ENCODE data around the gene KDM5C. TPM values are rescaled to one million over a fixed set of nuclear protein-coding genes. Genes with fewer than 3 reads are reported as not detected.
A peak's percentile ranks its signal among the peaks of the same experiment; 100 is the strongest.
"Not testable (repeated sequence)": the region's sequence is repeated elsewhere in the genome, so short reads cannot be mapped to it uniquely, and the experiment has no call there.

The KDM5C gene
- total RNA-seq, 1 experiment from 2014 or later, result 128 TPM

DNA sequence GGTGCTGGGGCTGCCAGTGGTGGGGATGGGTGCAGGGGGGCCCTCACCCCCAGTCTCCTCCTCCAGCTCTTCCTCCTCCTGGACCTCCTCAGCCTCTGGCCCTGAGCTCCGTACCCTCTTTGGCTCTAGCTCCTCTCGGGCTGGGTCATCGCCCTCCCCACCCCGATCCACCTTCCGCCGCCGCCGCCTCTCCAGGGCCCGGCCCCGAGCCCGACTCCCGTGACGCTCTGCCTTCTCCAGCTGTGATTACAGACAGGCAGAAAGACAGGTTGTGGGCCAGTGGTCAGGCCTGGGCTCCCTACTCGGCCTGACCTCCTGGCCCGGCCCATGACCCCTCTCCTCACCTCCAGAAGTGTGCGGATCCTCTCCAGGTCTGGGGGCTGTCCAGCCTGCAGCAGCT, 31.9 kb downstream of the KDM5C start:
- no peak for DNase-seq (ENCODE audit: low spot score)

- peak; percentile 34 for DNase-seq (ENCODE audit: low spot score)
Observed at GRCh38 chrX:53190363-53190960, 34.5 kb downstream of the KDM5C start.

- no peak for DNase-seq (ENCODE audit: low spot score)
Observed at GRCh38 chrX:53188763-53189162, 36.2 kb downstream of the KDM5C start.

DNA sequence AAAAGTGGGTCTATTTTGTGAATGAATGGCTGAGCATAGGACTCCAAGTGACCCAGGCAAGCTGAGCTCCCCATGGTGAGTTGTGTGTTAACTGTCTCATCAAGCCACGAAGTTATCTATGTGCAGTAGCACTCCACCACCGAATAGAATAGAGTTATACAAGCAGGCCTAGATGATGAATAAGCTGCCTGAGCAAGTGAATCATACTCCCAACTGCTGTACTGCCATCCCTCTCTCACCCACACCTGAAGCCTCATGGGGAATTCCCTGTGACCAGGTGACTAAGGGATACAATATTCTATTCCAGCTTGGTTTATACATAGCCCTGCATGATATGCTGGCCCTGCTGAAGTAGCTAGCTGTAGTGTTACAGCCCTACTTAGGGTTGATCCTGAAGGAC, 38.7 kb downstream of the KDM5C start:
- DNase-seq (ENCODE audit: low spot score), result no peak

- no peak for DNase-seq (ENCODE audit: low spot score)
Observed at GRCh38 chrX:53184836-53185235, 40.2 kb downstream of the KDM5C start.

DNA sequence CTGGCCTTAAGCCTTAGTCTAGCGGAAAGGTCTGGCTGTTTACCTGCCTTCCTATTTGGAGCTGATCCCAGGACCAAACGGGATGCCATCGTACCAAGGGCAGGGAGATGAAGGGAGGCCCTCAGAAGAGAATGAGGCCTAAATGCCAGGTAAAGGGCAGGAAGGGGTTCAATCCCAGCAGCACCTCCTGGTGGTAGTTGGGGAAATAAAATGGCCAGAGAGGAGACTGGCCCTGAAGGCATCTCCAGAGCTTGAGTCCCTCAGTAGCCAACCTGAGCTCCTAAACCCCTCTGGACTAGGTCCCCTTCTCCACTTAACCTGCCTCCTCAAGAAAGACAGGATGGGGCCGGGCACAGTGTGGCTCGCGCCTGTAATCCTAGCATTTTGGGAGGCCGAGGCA, 53.7 kb downstream of the KDM5C start:
- no peak for DNase-seq (ENCODE audit: low spot score)

DNA sequence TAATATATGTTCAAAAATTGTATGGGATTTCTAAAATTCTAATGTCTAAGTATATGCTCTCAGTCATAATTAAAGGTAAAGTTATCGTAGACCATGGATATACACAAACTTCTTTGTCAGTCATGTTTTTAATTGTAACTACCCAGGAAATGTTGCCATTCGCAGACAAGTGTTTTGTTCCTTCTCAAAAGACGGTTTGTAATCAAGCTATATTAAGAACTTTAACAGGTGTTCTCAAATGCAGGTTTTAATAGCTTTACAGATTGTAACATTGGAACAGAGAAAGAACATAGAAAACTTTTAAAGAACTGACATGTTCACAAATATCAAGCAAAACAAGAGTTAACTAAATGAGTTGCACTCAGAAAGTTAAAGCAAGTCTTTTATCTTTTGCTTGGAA, 58.9 kb downstream of the KDM5C start:
- DNase-seq (ENCODE audit: low spot score), result no peak

DNA sequence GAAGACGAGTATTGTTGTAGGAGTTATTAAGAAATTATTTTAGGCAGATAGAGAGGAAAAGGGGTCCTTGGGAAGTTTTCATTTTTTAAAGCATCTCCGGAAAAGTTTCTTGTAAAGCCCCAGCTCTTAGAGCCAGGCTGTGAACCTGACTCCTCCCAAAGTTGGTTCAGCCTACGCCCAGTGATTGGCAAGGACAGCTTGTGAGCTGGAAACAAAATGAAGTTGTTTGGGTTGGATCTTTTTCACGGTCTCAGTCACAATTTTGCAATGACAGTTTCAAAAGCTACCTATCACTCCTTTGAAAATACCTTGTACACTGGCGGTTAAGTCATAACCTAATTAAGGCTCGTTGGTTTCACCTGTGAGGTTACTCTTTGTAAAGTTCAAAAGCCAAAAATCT, 60.4 kb downstream of the KDM5C start:
- DNase-seq (ENCODE audit: low spot score), result not testable (repeated sequence)

- no peak for DNase-seq (ENCODE audit: low spot score)
Observed at GRCh38 chrX:53163436-53163835, 61.6 kb downstream of the KDM5C start.

GRCh38 chrX:53160297-53160983, 64.6 kb downstream of the KDM5C start:
- DNase-seq (ENCODE audit: low spot score), result no peak

DNA sequence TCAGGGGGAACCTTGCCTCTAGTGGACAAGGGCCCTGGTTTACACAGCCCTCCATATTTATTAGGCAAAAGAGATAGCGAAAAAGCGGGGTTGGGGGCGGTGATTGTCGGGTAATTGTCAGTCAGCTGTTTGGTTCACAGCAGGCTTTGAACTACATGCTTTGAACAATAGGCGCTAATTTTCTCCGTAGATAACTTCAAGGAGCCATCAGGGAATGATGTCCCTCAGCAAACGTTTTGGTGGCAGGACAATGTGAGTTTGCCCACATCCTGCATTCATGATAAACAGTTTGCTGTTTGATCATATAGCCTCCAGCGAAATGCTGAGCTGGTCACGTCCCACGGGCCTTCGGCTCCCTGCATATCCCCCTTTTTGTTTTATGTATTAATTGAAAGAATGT, 65.8 kb downstream of the KDM5C start:
- DNase-seq (ENCODE audit: low spot score), result no peak

DNA sequence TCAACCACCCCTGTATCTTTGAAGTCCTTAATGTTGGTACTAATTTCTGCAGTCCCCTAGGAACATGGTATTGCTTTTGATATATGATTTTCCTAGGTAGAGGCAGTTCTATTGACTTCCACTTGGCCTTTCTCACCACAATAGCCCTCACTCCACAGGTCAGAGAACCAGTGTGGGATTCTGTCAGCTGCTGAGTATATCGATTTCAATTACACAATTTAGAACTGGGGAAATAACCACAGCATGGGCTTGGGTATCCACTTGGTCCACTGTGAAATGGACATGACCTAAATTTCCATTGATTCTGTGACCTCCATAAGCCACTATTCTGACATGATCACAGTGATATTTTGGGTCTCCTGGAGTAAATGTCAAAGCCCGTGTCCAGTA, 68.8 kb downstream of the KDM5C start:
- no peak for DNase-seq (ENCODE audit: low spot score)

- DNase-seq (ENCODE audit: low spot score), result no peak
Observed at GRCh38 chrX:53155512-53156206, 69.3 kb downstream of the KDM5C start.

DNA sequence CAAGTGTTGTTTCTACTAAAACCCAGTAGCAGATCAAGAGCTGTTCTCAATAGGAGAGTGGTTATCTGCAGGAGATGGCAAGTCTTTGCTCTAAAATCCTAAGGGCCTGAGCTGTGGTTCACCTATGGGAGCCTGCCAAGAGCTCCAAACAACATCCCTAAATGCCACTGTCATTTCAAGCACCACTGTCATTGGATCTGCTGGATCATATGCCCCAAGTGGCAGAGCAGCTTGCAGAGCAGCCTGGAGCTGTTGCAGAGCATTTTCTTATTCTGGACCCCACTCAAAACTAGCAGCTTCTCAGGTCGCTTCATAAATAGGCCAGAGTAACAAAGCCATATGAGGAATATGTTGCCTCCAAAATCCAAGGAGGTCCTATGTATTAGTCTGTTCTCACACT, 71.4 kb downstream of the KDM5C start:
- DNase-seq (ENCODE audit: low spot score), result no peak

Small RNA genes lying within 50 kb of the gene (small RNA-seq; reads per million reads assigned to genes)
- gene AL139396.1 (not detected), gene MIR6894 (not detected), gene MIR6895 (not detected)

Other genes starting within 250 kb of the KDM5C start
- not detected in 2 replicates for gene GPR173, start 176.4 kb downstream of the KDM5C start, total RNA-seq (2014; rRNA removed; shearing (Covaris generic))
- gene TSPYL2, start 142.8 kb downstream of the KDM5C start, total RNA-seq (2014; rRNA removed; shearing (Covaris generic)), result 14.1 and 14.8 TPM in 2 replicates
- 8.0 and 11.9 TPM in 2 replicates for gene KANTR, start 131.1 kb downstream of the KDM5C start, total RNA-seq (2014; rRNA removed; shearing (Covaris generic))
- gene IQSEC2, start 56.4 kb upstream of the KDM5C start, total RNA-seq (2014; rRNA removed; shearing (Covaris generic)), result 11.7 and 13.5 TPM in 2 replicates
- 55.4 and 56.4 TPM in 2 replicates for gene SMC1A, start 197.4 kb upstream of the KDM5C start, total RNA-seq (2014; rRNA removed; shearing (Covaris generic))
- 2.6 and 3.4 TPM in 2 replicates for gene RIBC1, start 197.7 kb upstream of the KDM5C start, total RNA-seq (2014; rRNA removed; shearing (Covaris generic))
- gene HSD17B10, start 209.2 kb upstream of the KDM5C start, total RNA-seq (2014; rRNA removed; shearing (Covaris generic)), result 182 and 190 TPM in 2 replicates